ENCODE data around the gene ARHGEF25.

GRCh38 chr12:57632958-57633840 is 22.0 kb downstream of the ARHGEF25 start, which contains the start of gene B4GALNT1:
- TF ChIP-seq MZF1 (CRISPR knock-in tag; IDR thresholded peaks at IDR 0.05; ENCODE audit: borderline replicate concordance) (no peak), FOXJ3 (CRISPR knock-in tag; IDR thresholded peaks at IDR 0.05; ENCODE audit: borderline replicate concordance) (no peak), ZFAT (CRISPR knock-in tag; conservative IDR thresholded peaks at IDR 0.05) (no peak), ZNF510 (CRISPR knock-in tag; IDR thresholded peaks at IDR 0.05; ENCODE audit: low read depth) (no peak), MYNN (CRISPR knock-in tag; IDR thresholded peaks at IDR 0.05; ENCODE audit: low read depth) (no peak), MIXL1 (CRISPR knock-in tag; IDR thresholded peaks at IDR 0.05) (no peak), NFIC (IDR thresholded peaks at IDR 0.05; ENCODE audit: low read length) (no peak), MAF1 (CRISPR knock-in tag; IDR thresholded peaks at IDR 0.05; ENCODE audit: borderline replicate concordance) (no peak), CTCF (CRISPR knock-in tag; IDR thresholded peaks at IDR 0.05) (peak; percentile 88), FLYWCH1 (CRISPR knock-in tag; IDR thresholded peaks at IDR 0.05) (no peak)
